NCI-H1436 (cell line): ENCODE measurements around the gene LSM4.

Experiments
- DNase-seq: peaks from one replicate; lab custom pipeline; 2025; lab: John Stamatoyannopoulos, UW

The LSM4 gene

GRCh38 chr19:18274781-18275356 lies 48.0 kb downstream of the LSM4 start:
- DNase-seq, result no peak

- no peak for DNase-seq
Observed at GRCh38 chr19:18274219-18274780, 48.6 kb downstream of the LSM4 start, which contains the start of gene IQCN. IQCN (minus strand) TSS chr19:18274452; CDS start chr19:18269478, 4,974 bp downstream.

- no peak for DNase-seq
Observed at GRCh38 chr19:18273561-18274218, 49.2 kb downstream of the LSM4 start.

- no peak for DNase-seq
Observed at GRCh38 chr19:18271433-18271841, 51.4 kb downstream of the LSM4 start.

GRCh38 chr19:18270326-18270725 lies 52.5 kb downstream of the LSM4 start:
- no peak for DNase-seq

GRCh38 chr19:18269070-18269723 lies 53.7 kb downstream of the LSM4 start:
- no peak for DNase-seq

- DNase-seq, result no peak
Observed at GRCh38 chr19:18266771-18267686, 55.8 kb downstream of the LSM4 start.

- no peak for DNase-seq
Observed at GRCh38 chr19:18265582-18265981, 57.3 kb downstream of the LSM4 start.

- no peak for DNase-seq
Observed at GRCh38 chr19:18264971-18265540, 57.8 kb downstream of the LSM4 start.

GRCh38 chr19:18264137-18264854 lies 58.6 kb downstream of the LSM4 start:
- DNase-seq, result no peak

- no peak for DNase-seq
Observed at GRCh38 chr19:18263324-18264136, 59.3 kb downstream of the LSM4 start.

GRCh38 chr19:18262917-18263316 lies 60.0 kb downstream of the LSM4 start:
- no peak for DNase-seq

- DNase-seq, result no peak
Observed at GRCh38 chr19:18262144-18262543, 60.7 kb downstream of the LSM4 start.

GRCh38 chr19:18261474-18261873 lies 61.4 kb downstream of the LSM4 start:
- DNase-seq, result no peak

GRCh38 chr19:18259893-18260292 lies 63.0 kb downstream of the LSM4 start:
- no peak for DNase-seq

- DNase-seq, result no peak
Observed at GRCh38 chr19:18257503-18258470, 65.1 kb downstream of the LSM4 start.
